Pulmonary artery endothelial cell (primary cell): ENCODE data around the gene VSIG10L2. TPM values are rescaled to one million over a fixed set of nuclear protein-coding genes. Genes with fewer than 3 reads are reported as not detected.
"Not testable (repeated sequence)": the region's sequence is repeated elsewhere in the genome, so short reads cannot be mapped to it uniquely, and the experiment has no call there.

ENCODE experiments used
- DNase-seq: peaks from one replicate; pipeline ENCODE4 v3.0.0-alpha.2; 2011; ENCODE audit warnings: low read depth, low spot score
- total RNA-seq: library from RNA; depleted of rRNA; stranded (reverse); fragments of >200 nt; gene quantifications from 2 replicates; pipeline ENCODE4 v1.2.3, GENCODE V29; 2014

Gene VSIG10L2
- total RNA-seq, 1 donor from 2014 or later: not detected

DNA sequence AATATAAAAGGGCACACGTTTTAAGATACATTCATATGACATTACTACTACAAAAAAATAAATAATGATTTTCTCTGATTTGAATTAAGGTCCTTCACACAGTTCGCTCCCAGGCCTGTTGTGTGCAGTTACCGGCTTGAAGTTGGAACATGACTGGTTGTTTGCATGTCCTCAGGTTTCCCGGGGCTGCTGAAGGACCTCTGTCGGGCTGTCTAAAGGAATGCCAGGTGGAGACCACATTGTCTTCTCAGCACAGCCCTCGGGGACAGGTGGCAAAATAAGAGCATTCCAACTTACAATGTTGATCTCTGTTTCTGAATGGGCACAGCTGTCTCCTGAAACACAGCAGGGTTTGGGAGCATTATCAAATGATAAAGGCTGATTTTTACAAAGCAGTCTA is 14.9 kb downstream of the VSIG10L2 start:
- DNase-seq: no peak

DNA sequence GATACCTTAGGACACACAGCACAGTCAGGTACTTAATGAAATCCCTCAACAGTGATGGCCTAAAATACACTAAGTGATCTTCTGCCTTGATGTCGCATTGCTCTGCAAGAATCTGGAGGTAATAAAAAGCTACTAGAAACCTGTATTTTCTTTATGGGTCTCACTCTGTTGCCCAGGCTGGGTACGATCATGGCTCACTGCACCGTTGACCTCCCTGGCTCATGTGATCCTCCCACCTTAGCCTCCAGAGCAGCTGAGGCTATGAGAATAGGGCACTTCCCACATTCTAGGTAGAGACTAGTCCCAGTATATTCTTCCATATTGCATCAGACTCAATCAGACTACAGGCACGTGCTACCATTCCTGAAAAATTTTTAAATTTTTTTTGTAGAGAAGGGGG is 21.7 kb downstream of the VSIG10L2 start:
- DNase-seq: no peak

DNA sequence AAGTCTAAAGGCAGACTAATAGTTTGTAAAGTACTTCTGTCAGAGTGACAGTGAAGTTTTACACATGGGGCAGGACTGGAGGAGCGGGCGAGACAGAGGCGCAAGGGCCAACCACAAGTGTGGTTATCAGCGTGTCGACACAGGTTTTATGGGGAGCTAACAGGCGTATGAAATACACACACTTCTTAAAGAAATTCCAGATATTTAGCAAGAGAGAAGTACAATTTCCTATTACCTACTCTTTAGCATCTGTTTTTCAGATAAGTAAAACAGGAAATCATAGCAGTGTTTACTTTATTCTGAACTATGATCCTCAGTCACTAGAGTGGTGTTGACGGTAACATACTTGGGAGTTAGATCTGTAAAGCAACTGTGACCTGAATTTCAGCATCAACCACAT is 22.5 kb downstream of the VSIG10L2 start:
- no peak for DNase-seq

DNA sequence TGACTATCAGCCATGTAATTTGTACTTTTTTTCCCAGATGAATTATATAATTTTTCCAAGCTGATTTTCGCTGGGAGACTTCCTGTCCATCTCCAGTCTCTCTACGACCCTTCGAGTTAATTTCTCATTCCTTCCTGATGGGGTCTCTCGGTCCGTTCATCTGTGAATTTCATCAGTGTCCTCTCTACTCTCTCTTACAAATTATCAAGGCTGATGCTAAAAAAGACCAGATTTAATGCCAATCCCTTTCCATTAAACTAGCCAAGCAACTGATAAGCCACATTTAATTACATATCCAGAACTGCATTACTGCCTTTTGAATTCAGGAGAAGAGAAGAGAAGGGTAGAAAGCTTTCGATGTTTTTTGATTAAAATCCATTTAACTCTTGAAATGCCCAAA is 25.8 kb downstream of the VSIG10L2 start:
- DNase-seq: no peak

DNA sequence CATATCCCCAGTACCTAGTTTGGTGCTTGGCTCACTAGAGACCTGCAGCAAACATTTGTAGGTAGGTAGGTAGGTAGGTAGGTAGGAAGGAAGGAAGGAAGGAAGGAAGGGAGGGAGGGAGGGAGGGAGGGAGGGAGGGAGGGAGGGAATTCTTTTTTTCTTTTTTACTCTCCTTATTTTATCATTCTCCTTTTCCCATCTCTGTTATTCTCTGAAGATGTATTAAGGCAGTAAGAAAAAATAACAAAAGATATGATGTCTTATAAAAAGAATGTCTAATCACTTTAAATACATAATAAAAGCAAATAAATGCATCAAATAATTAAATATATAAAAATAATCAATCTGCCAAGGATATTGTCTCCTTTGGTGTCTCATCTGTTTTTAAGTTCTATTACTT is 28.4 kb downstream of the VSIG10L2 start:
- no peak for DNase-seq

DNA sequence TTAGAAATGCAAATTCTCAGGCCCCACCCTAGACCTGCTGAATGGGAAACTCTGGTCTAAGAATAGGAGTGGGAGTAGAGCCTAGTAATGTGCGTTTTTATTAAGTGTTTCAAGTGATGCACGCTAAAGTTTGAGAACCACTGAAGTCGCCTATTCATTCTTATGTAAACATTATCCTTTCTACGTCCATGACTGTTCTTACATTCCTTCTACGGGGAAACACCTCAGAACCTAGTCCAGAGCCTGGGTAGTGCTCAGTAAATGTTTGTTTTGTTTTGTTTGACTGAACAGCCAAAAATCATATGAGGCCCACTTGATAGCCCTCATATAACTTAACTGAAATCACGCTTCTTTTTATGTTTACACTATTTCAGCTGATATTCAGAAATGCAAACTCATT is 29.8 kb downstream of the VSIG10L2 start:
- no peak for DNase-seq

DNA sequence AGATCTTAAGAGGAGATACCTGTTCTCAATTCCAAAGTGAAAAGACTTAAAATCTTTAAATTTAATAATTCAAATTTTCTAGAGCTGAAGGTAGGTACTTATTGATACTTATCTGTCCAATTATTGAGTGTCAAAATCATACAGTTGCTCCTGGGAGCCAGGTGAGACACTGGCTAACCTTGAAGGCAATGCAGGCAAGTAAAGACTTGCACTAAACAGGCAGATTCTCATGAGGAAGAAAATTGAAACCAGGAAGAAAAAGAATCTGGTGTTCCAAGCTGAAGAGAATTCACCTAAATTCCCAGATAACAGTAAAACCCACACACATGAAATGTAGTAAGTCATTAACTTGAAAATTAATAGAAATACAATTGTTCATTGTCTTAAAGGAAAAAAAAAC is 30.3 kb downstream of the VSIG10L2 start:
- DNase-seq: no peak

DNA sequence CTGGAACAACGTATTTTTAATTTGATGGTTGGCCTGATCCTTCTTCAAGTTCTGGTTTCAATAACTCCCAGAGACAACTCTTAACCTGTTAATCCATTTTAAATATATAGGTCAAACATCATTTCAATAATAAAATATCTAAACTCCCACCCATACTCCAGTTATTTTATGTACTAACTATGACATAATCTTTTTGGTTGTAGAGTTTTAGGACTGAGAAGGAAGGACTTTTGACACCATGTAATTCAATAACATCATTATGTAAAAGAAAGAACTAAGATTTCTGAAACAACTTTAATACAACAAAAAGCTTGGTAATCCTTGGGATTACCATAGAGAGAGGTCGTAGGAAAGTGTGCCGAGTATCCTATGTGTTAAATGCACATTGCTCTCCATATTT is 31.5 kb downstream of the VSIG10L2 start:
- no peak for DNase-seq

DNA sequence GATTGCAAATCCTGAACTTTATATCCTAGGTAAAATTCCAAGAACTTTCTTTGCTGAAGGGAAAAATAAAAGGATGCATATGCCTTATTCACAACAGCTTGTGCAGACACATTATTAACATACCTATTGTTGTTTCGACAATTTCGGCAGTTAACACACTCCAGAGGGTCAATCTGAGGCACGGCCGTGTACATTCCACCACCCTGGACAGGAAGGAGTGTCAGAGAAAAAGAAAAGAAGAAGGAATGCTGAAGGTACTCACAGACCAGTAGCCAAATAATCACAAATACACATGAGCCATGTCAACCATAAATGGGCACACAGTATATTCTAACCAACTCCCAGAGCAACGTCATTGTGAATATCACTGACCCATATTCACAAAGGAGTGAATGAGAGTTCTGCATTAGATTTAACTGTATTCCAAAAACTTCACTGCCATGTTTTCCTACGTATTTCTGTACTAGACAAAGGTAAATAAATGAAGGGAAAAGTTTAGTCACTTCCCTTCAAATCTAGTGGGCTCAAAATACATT is 32.4 kb downstream of the VSIG10L2 start:
- DNase-seq: no peak

DNA sequence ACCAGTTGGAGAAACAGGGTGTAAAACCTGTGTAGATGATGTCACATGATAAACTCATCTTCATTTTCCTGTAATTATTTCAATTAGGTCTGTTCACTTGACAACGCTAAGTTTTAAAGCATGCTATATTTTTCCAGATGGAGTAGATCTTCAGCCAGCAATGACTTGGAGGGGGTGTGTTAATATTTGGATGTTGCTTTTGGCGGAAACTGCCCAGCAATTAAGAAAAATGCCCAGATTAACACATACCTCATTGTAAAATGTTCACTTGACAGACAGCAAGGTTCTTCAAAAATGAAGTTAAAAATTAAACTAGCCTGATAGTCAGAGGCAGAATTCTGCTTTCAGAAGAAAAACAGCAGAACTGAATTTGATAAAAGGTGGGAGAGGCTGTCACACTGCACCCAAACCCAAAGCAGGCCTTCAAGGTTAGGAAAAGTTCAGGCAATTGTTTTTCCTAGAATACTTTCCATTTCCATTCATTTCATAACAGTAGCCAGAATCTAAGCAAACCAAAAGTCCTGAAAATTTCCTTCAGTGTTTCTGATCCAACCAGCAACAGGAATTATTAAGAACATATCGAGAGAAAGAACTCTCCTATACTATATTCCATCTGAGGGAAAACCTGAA is 33.0 kb downstream of the VSIG10L2 start:
- no peak for DNase-seq

DNA sequence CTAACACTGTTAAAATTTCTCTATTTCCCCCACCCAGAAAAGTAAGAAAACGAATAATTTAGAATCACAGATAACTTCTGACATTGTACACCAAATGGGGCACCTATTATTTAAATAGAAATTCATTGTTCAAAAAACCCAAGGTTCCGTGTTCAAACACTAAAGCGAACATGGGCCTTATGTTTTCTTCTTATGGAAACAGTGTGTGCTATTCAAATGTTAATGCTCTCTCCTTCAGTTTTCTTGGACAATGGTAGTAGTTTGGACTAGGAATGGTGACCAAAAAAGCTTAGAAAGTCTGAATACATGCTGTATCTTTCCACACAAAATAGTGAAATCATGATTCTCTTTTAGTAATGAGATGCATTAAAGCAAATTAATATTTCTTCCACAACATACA is 33.7 kb downstream of the VSIG10L2 start:
- DNase-seq: no peak

DNA sequence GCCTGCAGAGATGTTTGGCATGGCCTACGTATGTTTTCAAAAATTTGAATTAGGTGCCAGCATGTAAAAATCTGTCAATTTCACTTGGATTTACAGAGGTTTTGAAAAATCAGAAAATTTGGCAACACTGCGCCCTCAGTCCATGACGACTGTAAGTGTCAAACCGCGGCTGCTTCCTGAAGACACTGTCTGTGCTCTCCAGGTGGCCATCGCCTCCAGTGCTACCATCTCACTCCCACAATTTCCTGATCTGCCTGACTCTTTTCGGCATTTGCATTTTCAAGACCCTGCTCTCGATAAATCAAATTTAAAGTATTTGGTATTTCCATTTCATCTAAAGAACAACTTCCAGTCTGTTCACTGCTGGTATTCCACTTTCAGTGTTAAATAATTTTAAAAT is 34.6 kb downstream of the VSIG10L2 start:
- no peak for DNase-seq

DNA sequence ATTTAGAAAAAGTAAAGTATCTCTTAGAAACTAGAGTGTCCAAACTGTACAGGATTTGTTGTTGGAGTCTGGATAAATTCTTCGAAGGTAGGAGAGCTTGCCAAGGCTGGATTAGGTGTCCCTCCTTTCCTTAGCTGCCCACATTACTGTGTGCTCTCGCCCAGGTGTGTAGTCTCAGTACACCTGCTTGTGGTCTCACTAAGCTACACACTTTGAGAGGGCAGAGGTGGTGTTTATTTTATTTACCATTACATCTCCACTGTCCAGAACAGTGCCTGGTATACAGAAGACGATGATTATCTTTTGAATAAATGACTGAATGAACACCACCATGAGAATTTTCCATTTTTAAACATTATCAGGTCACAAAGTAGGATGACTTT is 36.5 kb downstream of the VSIG10L2 start:
- no peak for DNase-seq

DNA sequence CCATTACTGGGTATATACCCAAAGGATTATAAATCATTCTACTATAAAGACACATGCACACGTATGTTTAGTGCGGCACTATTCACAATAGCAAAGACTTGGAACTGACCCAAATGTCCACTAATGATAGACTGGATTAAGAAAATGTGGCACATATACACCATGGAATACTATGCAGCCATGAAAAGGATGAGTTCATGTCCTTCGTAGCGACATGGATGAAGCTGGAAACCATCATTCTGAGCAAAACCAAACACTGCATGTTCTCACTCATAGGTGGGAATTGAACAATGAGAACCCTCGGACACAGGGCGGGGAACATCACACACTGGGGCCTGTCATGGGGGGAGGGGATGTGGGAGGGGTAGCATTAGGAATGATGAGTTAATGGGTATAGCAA is 40.1 kb downstream of the VSIG10L2 start:
- not testable (repeated sequence) for DNase-seq

DNA sequence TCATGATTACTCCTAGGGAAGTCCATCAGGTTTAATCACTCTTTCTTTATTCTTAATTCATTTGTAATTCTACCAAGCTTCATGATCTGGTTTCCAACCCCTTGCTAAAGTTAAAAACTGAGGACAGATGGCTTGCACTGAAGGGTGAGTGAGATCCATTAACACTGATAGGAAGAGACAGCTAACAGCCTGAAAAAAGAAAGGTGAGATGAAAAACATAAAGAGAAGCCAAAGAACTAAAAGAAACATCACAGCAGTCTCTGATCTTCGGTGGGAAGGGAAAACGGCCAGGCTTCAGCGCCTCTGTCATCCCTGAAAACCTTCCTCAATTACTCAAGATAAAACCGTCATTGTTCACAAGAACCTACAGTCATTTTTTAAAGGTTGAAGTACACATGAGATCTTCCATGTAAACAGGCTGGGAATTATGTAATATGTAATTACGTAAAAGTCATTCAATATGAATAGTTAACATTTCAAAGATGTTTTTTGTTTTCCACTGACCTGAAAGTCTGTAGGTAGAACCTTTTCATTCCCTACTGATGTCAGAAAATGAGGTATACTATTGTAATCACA is 41.3 kb downstream of the VSIG10L2 start:
- no peak for DNase-seq

DNA sequence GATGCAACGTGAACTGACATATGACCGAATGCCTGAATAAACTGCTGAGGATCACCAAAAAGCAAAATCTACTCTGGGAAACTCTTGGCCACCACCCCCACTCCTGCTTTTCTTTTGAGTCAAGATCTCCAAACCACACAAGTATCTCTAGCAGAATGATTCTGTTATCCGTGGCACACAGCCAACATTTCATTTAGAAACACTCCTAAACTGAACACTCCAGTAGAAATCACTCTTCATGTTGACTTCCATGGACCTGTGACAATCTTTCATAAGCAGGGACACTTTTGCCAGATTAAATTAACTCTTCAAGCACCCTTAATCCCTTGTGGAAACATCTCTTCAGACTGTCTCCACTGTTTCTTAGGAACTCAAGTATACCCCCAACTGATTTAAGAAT is 44.4 kb downstream of the VSIG10L2 start:
- DNase-seq: no peak

DNA sequence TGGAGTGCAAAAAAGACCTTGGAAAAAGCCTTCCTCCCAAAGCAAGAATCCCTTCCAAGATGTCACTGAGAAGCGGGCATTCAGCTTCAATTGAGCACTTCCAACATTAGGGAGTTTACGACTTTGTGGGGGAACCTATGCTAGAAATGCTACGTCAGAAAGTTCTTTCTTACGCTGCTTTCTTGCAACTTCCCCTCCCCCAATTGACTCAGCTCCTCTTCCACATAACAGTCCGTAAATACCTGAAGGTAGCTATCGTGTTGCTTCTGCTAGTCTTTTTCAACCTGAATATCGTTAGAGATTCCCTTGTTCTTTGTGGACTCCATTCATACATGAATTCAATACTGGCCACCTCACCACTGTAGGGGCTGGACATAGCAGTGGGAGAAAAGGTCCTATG is 47.0 kb downstream of the VSIG10L2 start:
- no peak for DNase-seq

DNA sequence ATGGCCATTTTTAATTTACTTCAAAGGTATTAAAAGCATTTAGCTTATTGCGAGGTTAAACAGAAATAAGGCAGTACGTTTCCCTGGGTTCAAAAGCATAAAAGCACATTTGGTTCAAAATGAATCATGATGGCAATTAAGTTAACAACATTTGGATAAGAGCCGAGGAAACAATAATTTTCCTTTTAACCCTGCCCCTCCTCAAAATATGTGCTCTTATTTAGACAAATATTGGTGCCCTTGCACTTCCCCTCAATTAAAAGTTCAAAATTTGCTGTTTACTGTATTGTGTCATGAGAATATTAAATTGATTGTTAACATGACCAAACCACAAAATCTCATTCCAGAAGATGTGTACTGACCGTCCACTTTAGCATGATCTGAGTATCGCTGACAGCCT is 48.7 kb downstream of the VSIG10L2 start:
- DNase-seq: no peak

DNA sequence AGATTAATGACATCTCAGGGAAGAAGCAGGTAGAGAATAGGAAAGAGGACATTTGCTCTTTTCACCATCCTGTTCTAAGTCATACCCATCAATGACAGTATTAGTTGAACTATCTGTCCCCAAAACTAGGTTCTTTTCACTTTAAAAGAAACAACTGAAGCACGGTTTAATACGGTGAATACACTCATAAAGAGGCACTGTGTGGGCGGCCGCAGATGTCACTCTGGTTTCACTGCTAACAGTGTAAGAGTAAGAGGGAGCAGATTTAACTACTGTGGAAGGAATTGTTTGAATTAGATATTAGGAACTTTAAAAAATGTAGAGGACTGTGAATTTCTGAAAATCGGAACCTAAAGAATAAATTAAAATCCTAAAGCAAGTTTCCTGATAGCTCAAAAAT is 49.5 kb downstream of the VSIG10L2 start:
- DNase-seq: no peak

DNA sequence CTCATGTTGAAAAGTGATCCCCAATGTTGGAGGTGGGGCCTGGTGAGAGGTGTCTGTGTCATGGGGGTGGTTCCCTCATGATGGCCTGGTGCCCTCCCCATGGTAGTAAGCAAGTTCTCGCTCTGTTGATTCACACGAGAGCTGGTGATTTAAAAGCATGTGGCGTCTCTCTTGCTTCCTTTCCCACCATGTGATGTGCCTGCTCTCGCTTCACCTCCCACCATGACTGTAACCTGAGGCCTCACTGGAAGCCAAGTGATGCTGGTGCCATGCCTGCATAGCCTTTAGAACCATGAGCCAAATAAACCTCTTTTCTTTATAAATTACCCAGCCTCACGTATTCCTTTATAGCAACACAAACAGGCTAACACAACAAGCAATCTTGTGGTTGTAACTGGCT is 52.4 kb downstream of the VSIG10L2 start:
- DNase-seq: no peak

DNA sequence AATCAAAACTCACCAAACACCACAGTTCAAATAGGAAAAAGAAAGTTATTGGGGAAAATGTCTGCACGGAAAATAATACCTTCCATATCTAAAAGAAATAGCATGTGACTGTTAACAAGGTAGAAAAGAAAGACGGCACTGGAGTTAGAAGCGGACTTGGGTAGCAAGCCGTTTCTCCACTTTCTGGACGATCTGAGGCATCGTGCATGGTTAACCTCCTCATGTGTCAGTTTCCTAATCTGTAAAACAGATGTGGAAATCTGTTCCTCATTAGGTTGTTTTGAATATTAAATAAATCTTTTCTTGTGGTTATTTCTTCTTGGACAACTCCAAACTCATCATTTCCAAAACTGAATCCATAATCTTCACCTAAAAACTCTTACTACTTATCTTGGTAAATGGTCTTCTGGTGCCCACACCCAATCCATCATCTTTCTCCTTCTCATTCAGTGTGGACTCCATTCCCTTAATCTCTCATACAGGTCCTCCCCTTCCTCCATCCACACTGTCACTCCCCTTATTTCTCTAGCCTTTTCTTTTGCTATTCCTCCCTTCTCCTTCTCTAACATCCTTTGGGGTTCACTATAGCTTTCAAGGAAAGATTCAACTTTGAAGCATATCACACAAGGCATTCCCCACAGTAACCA is 53.5 kb downstream of the VSIG10L2 start:
- DNase-seq: no peak

DNA sequence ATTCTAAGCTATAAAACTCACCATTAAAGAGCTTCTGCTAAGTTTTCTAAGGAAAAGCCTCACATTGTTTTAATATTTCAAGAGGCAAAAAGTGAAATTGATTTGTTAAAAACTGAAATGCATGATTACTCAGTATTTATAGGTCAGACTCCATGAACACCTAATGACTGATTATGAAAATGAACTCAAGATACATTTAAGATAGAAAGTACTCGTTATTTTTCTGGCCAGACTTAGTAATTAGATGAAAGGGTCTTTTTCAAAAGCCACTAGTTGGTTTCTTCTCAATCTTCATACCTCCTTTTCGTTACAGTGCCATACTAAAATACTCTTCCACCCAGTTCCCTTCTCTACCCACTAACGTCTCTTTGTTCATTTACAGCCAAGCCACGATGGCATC is 56.3 kb downstream of the VSIG10L2 start:
- no peak for DNase-seq
